Panc1 (cell line): ENCODE data around the gene ZNF503. TPM values are rescaled to one million over a fixed set of nuclear protein-coding genes. Genes with fewer than 3 reads are reported as not detected.

Source experiments
- ATAC-seq: fragments of 200-7000 bp; cut with Tn5 transposase; 2 replicates; pipeline ENCODE4 v1.9.1; 2020; ENCODE audit warnings: mild to moderate bottlenecking, moderate library complexity
- BruUV-seq: library from RNA; stranded (reverse); fragments of 400-500 nt; replicated peaks from 2 replicates; lab custom pipeline; 2021; lab: Mats Ljungman, UMichigan
- CTCF ChIA-PET: fragments of 300-600 bp; sonication (Branson Sonifier 250); formaldehyde crosslinking; loops from one replicate; lab custom pipeline; 2022; ENCODE audit warnings: antibody characterized with exemption; lab: Charles Lee
- POLR2A ChIA-PET: fragments of 300-600 bp; sonication (Branson Sonifier 250); formaldehyde crosslinking; loops from one replicate; lab custom pipeline; 2022; ENCODE audit warnings: antibody characterized with exemption; lab: Charles Lee
- DNase-seq: peaks from one replicate; pipeline ENCODE4 v3.0.0-alpha.2; 2010; ENCODE audit warnings: low read depth, low spot score
- H3K27ac ChIP-seq: 2 replicates; pipeline ENCODE4 v1.5.1; 2011; ENCODE audit warnings: mild to moderate bottlenecking, low read length, inconsistent platforms
- H3K27me3 ChIP-seq: fragments of 200-500 bp; sonication (Bioruptor generic); 2 replicates; pipeline ENCODE4 v1.6.0; 2014; ENCODE audit warnings: low read length, inconsistent platforms; ENCODE audit not compliant: control insufficient read depth, insufficient read depth
- H3K36me3 ChIP-seq: fragments of 200-500 bp; sonication (Bioruptor generic); 2 replicates; pipeline ENCODE4 v1.5.1; 2014; ENCODE audit warnings: inconsistent platforms, mild to moderate bottlenecking, low read length, moderate library complexity; ENCODE audit not compliant: control insufficient read depth, insufficient read depth
- H3K4me1 ChIP-seq: 2 replicates; pipeline ENCODE4 v1.5.1; 2011; ENCODE audit warnings: inconsistent platforms, mild to moderate bottlenecking, low read length, moderate library complexity; ENCODE audit not compliant: control insufficient read depth, insufficient read depth
- H3K4me3 ChIP-seq, 2 experiments: 2 replicates each; pipeline ENCODE4 v1.5.1; 2011 to 2012; ENCODE audit warnings: low read depth in 2 of 2, low read length in 2 of 2, mild to moderate bottlenecking in 2 of 2, inconsistent platforms in 1 of 2, moderate library complexity in 1 of 2
- H3K9me3 ChIP-seq: fragments of 200-500 bp; sonication (Bioruptor generic); 2 replicates; pipeline ENCODE4 v1.5.1; 2014; ENCODE audit warnings: low read depth, mild to moderate bottlenecking, inconsistent platforms, low read length, moderate library complexity; ENCODE audit not compliant: control insufficient read depth, insufficient read depth
- CTCF ChIP-seq: fragments of 450-650 bp; IDR thresholded peaks from 2 replicates; pipeline ENCODE4 v1.5.1; 2017; ENCODE audit warnings: mild to moderate bottlenecking
- POLR2AphosphoS5 ChIP-seq: IDR thresholded peaks from 2 replicates; pipeline ENCODE4 v1.6.1; 2012; ENCODE audit warnings: mild to moderate bottlenecking, low read depth, low read length, moderate library complexity
- SIN3A ChIP-seq: IDR thresholded peaks from 2 replicates; pipeline ENCODE4 v1.6.1; 2012; ENCODE audit warnings: low read depth, mild to moderate bottlenecking, low read length, moderate library complexity, borderline replicate concordance; ENCODE audit not compliant: insufficient read depth
- TCF7L2 ChIP-seq: IDR thresholded peaks from 2 replicates; pipeline ENCODE4 v1.6.1; 2011; ENCODE audit warnings: mild to moderate bottlenecking, low read depth, low read length, inconsistent platforms
- in situ Hi-C: cut with HindIII; loops from 2 replicates; pipeline ENCODE4 v1.10.0; 2016; ENCODE audit warnings: low sequenced_read_pairs, low pct_unique_long_range_greater_than_20kb
- intact Hi-C: fragments of 100-400 bp; cut with micrococcal nuclease; formaldehyde crosslinking; loops from one replicate; pipeline ENCODE4 v1.10.0; 2022; ENCODE audit not compliant: unreplicated experiment
- total RNA-seq: library from RNA; stranded (reverse); gene quantifications from one replicate; pipeline ENCODE4 v1.2.1, GENCODE V29; 2021; ENCODE audit not compliant: unreplicated experiment
- TF ChIP-seq, protein P1 (sequence below), 2 experiments: IDR thresholded peaks; 2 replicates each; pipeline ENCODE4 v1.6.1; 2011 to 2012; ENCODE audit warnings: low read depth in 2 of 2, control low read depth in 1 of 2, low read length in 1 of 2, mild to moderate bottlenecking in 1 of 2, moderate library complexity in 1 of 2; ENCODE audit not compliant: insufficient read depth in 1 of 2

ZNF503 gene
- total RNA-seq, 1 experiment from 2014 or later: 10.4 TPM

- Histone ChIP-seq H3K27ac (no peak overlapping the region), H3K4me1 (0 out of 2 replicates have a peak, but pooled peaks cover 3% of the 10 kb centered on the region), H3K4me3 (no peak overlapping the region), H3K36me3 (no peaks in the 10 kb centered on the region), H3K9me3 (no peaks in the 10 kb centered on the region), H3K27me3 (peaks cover 20% of the 10 kb centered on the region)
- POLR2A ChIA-PET: no interaction called here
- intact Hi-C loops (no loop called here), in situ Hi-C loops (no loop called here)
- DNase-seq: no peak
- no peak for ATAC-seq
- TF ChIP-seq CTCF: no peak
- no peak for TF ChIP-seq SIN3A
- no peak for TF ChIP-seq POLR2AphosphoS5
- TF ChIP-seq TCF7L2: no peak
- TF ChIP-seq, protein P1, sequence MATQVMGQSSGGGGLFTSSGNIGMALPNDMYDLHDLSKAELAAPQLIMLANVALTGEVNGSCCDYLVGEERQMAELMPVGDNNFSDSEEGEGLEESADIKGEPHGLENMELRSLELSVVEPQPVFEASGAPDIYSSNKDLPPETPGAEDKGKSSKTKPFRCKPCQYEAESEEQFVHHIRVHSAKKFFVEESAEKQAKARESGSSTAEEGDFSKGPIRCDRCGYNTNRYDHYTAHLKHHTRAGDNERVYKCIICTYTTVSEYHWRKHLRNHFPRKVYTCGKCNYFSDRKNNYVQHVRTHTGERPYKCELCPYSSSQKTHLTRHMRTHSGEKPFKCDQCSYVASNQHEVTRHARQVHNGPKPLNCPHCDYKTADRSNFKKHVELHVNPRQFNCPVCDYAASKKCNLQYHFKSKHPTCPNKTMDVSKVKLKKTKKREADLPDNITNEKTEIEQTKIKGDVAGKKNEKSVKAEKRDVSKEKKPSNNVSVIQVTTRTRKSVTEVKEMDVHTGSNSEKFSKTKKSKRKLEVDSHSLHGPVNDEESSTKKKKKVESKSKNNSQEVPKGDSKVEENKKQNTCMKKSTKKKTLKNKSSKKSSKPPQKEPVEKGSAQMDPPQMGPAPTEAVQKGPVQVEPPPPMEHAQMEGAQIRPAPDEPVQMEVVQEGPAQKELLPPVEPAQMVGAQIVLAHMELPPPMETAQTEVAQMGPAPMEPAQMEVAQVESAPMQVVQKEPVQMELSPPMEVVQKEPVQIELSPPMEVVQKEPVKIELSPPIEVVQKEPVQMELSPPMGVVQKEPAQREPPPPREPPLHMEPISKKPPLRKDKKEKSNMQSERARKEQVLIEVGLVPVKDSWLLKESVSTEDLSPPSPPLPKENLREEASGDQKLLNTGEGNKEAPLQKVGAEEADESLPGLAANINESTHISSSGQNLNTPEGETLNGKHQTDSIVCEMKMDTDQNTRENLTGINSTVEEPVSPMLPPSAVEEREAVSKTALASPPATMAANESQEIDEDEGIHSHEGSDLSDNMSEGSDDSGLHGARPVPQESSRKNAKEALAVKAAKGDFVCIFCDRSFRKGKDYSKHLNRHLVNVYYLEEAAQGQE (IDR thresholded peaks at IDR 0.05; ENCODE audit: insufficient read depth in 1 of 2, low read depth in 2 of 2, low read length in 1 of 2): no peak
- no TSS peak for BruUV-seq
- CTCF ChIA-PET: no interaction called here
Measured at GRCh38 chr10:75433216-75433615, 31.7 kb upstream of the ZNF503 start.

GRCh38 chr10:75432763-75433162 is 31.2 kb upstream of the ZNF503 start:
- in situ Hi-C loops (no loop called here), intact Hi-C loops (no loop called here)
- Histone ChIP-seq H3K4me3 (no peak overlapping the region), H3K4me1 (0 out of 2 replicates have a peak, but pooled peaks cover 3% of the 10 kb centered on the region), H3K9me3 (no peaks in the 10 kb centered on the region), H3K27me3 (peaks cover 20% of the 10 kb centered on the region), H3K27ac (no peak overlapping the region), H3K36me3 (no peaks in the 10 kb centered on the region)
- DNase-seq: no peak
- ChIA-PET CTCF (no interaction called here), POLR2A (no interaction called here)
- no peak for ATAC-seq
- TF ChIP-seq TCF7L2 (no peak), POLR2AphosphoS5 (no peak), SIN3A (no peak), CTCF (no peak)
- TF ChIP-seq, protein P1 (IDR thresholded peaks at IDR 0.05; ENCODE audit: insufficient read depth in 1 of 2, low read depth in 2 of 2, low read length in 1 of 2): no peak
- no TSS peak for BruUV-seq
